IMR-90 (cell line): ENCODE data around the gene ADAMTSL1. TPM values are rescaled to one million over a fixed set of nuclear protein-coding genes. Genes with fewer than 3 reads are reported as not detected.

Experiments
- ATAC-seq: fragments of 200-7000 bp; cut with Tn5 transposase; 2 replicates; pipeline ENCODE4 v1.9.1; 2020; ENCODE audit warnings: low read depth, mild to moderate bottlenecking, moderate library complexity
- BruUV-seq: library from RNA; stranded (reverse); fragments of 400-500 nt; replicated peaks from 2 replicates; lab custom pipeline; 2021; lab: Mats Ljungman, UMichigan
- CTCF ChIA-PET: fragments of 300-600 bp; formaldehyde crosslinking; extraction: SDS; loops from one replicate; lab custom pipeline; 2021; ENCODE audit warnings: antibody characterized with exemption; lab: Yijun Ruan, JAX
- POLR2A ChIA-PET: fragments of 300-600 bp; sonication (Branson Sonifier 250); formaldehyde crosslinking; loops from one replicate; lab custom pipeline; 2022; ENCODE audit warnings: antibody characterized with exemption; ENCODE audit not compliant: unreplicated experiment; lab: Charles Lee
- DNase-seq: peaks from one replicate; pipeline ENCODE4 v3.0.0; 2013
- H2AFZ ChIP-seq: replicated peaks from 2 replicates; pipeline ENCODE3; 2013; ENCODE audit warnings: low read length, mild to moderate bottlenecking; ENCODE audit not compliant: poor library complexity
- H2AK5ac ChIP-seq: 2 replicates; pipeline ENCODE4 v1.6.1; 2013; ENCODE audit warnings: low read depth, low read length, inconsistent platforms
- H2AK9ac ChIP-seq: replicated peaks from 2 replicates; pipeline ENCODE3; 2013; ENCODE audit warnings: mild to moderate bottlenecking, low read depth, low read length, moderate library complexity; ENCODE audit not compliant: poor library complexity
- H2BK120ac ChIP-seq: 2 replicates; pipeline ENCODE4 v1.6.1; 2013; ENCODE audit warnings: low read depth, low read length, inconsistent platforms
- H2BK15ac ChIP-seq: 3 replicates; pipeline ENCODE4 v1.6.1; 2013; ENCODE audit warnings: low read depth, low read length, inconsistent platforms
- H2BK20ac ChIP-seq: 2 replicates; pipeline ENCODE4 v1.6.1; 2013; ENCODE audit warnings: low read depth, mild to moderate bottlenecking, inconsistent platforms, low read length, moderate library complexity
- H2BK5ac ChIP-seq: 2 replicates; pipeline ENCODE4 v1.6.1; 2013; ENCODE audit warnings: mild to moderate bottlenecking, low read depth, low read length, inconsistent platforms; ENCODE audit not compliant: poor library complexity, severe bottlenecking
- H3K14ac ChIP-seq: replicated peaks from 2 replicates; pipeline ENCODE4 v1.6.1; 2013; ENCODE audit warnings: low read depth, low read length, inconsistent platforms
- H3K18ac ChIP-seq: 2 replicates; pipeline ENCODE4 v1.6.1; 2013; ENCODE audit warnings: low read depth, low read length, control low read depth
- H3K23ac ChIP-seq: 2 replicates; pipeline ENCODE4 v1.6.1; 2013; ENCODE audit warnings: low read depth, low read length, inconsistent platforms
- H3K27ac ChIP-seq: 2 replicates; pipeline ENCODE4 v1.5.1; 2013; ENCODE audit warnings: mild to moderate bottlenecking, control low read depth, low read length; ENCODE audit not compliant: insufficient read depth
- H3K27me3 ChIP-seq: 2 replicates; pipeline ENCODE4 v1.6.1; 2013; ENCODE audit warnings: low read length; ENCODE audit not compliant: control insufficient read depth, insufficient read depth
- H3K36me3 ChIP-seq: 2 replicates; pipeline ENCODE4 v1.6.1; 2013; ENCODE audit warnings: low read length, mixed read lengths; ENCODE audit not compliant: control insufficient read depth, insufficient read depth
- H3K4ac ChIP-seq: 2 replicates; pipeline ENCODE4 v1.6.1; 2013; ENCODE audit warnings: low read depth, low read length, inconsistent platforms
- H3K4me1 ChIP-seq: 2 replicates; pipeline ENCODE4 v1.6.1; 2013; ENCODE audit warnings: low read length, mixed read lengths; ENCODE audit not compliant: control insufficient read depth, insufficient read depth
- H3K4me2 ChIP-seq: 2 replicates; pipeline ENCODE4 v1.6.1; 2013; ENCODE audit warnings: low read depth, mild to moderate bottlenecking, control low read depth, low read length, moderate library complexity
- H3K4me3 ChIP-seq: 2 replicates; pipeline ENCODE4 v1.5.1; 2013; ENCODE audit warnings: low read depth, mild to moderate bottlenecking, control low read depth, low read length, moderate library complexity; ENCODE audit not compliant: insufficient read depth
- H3K56ac ChIP-seq: 2 replicates; pipeline ENCODE4 v1.6.1; 2013; ENCODE audit warnings: low read length, inconsistent platforms; ENCODE audit not compliant: insufficient read depth; ENCODE audit errors: extremely low read depth
- H3K79me1 ChIP-seq, 2 experiments: 2 replicates each; pipeline ENCODE4 v1.6.1; 2013; ENCODE audit warnings: low read length in 2 of 2, inconsistent platforms in 1 of 2, low read depth in 1 of 2
- H3K9ac ChIP-seq: 2 replicates; pipeline ENCODE4 v1.6.1; 2013; ENCODE audit warnings: low read depth, low read length, control low read depth
- H3K9me1 ChIP-seq: 2 replicates; pipeline ENCODE4 v1.6.1; 2013; ENCODE audit warnings: low read length, inconsistent platforms; ENCODE audit not compliant: insufficient read depth
- H3K9me3 ChIP-seq: 2 replicates; pipeline ENCODE4 v1.6.1; 2013; ENCODE audit warnings: low read length; ENCODE audit not compliant: control insufficient read depth, insufficient read depth
- H4K20me1 ChIP-seq: 2 replicates; pipeline ENCODE4 v1.6.1; 2013; ENCODE audit warnings: low read length, inconsistent platforms; ENCODE audit not compliant: insufficient read depth
- H4K5ac ChIP-seq: 2 replicates; pipeline ENCODE4 v1.6.1; 2013; ENCODE audit warnings: mild to moderate bottlenecking, low read depth, low read length, control low read depth
- H4K8ac ChIP-seq, 2 experiments: 2 replicates each; pipeline ENCODE4 v1.6.1; 2013; ENCODE audit warnings: low read depth in 2 of 2, low read length in 2 of 2, control low read depth in 1 of 2, inconsistent platforms in 1 of 2
- H4K91ac ChIP-seq: 2 replicates; pipeline ENCODE4 v1.6.1; 2013; ENCODE audit warnings: low read depth, low read length, inconsistent platforms; ENCODE audit not compliant: insufficient read depth
- RAD21 ChIP-seq: IDR thresholded peaks from 2 replicates; pipeline ENCODE4 v1.6.1; 2012; ENCODE audit warnings: low read length, improper control_type of control experiment
- RFX5 ChIP-seq: IDR thresholded peaks from 2 replicates; pipeline ENCODE4 v1.8.0; 2012; ENCODE audit warnings: low read depth, mild to moderate bottlenecking, low read length, moderate library complexity
- WGBS, 2 experiments: methylation state at CpG; one replicate each; pipeline versions ENCODE4 v1.1.5 to v1.1.7; 2013; ENCODE audit warnings: missing lambda C conversion rate in 2 of 2; ENCODE audit not compliant: insufficient read length in 1 of 2; ENCODE audit errors: extremely low coverage in 2 of 2; 5-methylcytosine and 5-hydroxymethylcytosine counted together
- dilution Hi-C: fragments of 300-500 bp; cut with HindIII; formaldehyde crosslinking; loops from one replicate; pipeline ENCODE4 v1.14.3; 2018; ENCODE audit warnings: low sequenced_read_pairs; ENCODE audit not compliant: unreplicated experiment
- in situ Hi-C: fragments of 300-500 bp; cut with MboI; formaldehyde crosslinking; loops from 3 replicates; pipeline ENCODE4 v1.14.3; 2019; ENCODE audit warnings: low sequenced_read_pairs, inconsistent platforms, mixed read lengths
- intact Hi-C: fragments of 100-400 bp; cut with micrococcal nuclease; formaldehyde crosslinking; loops from 2 replicates; pipeline ENCODE4 v1.10.0; 2022
- polyA plus RNA-seq, 3 experiments: library from polyadenylated mRNA; depleted of rRNA; stranded (reverse); fragments of >200 nt; gene quantifications; 2 replicates each; pipeline ENCODE4 v1.2.3, GENCODE V29; 2012; ENCODE audit warnings: low replicate concordance in 1 of 3
- total RNA-seq: library from RNA; depleted of rRNA; stranded (reverse); fragments of >200 nt; gene quantifications from 2 replicates; pipeline ENCODE4 v1.2.3, GENCODE V29; 2012

ADAMTSL1 gene
- total and polyA plus RNA-seq, 2 of the 4 experiments (the other 2 are of a cell fraction) = 38.2 to 62.2 TPM

DNA sequence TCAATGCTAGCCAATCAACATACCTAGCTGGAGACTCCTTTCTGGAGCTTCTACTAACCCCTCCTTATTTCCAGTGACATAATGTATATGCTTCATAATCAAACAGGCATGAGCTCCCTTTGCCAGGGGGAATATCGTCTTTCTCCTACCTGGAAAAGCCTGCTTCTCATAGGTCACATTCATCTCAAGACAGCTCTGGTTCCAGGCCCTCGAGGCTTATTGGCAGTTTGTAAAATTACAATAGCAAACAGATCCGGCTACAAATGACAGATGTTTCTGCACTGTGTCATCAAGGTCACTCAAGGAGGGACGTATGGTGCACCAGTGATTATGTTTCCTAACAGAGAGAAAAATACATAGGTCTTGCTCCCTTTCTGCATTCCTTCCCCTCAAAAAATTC lies 419.1 kb downstream of the ADAMTSL1 start:
- no peak for ATAC-seq
- POLR2A ChIA-PET = no interaction called here
- H3K36me3 ChIP-seq = no peaks in the 10 kb centered on the region

More for the DNA sequence above, 419.1 kb downstream of the ADAMTSL1 start:
- CTCF ChIA-PET = no interaction called here
- no peaks in the 10 kb centered on the region for H3K4me1 ChIP-seq
- no peak overlapping the region for H3K27ac ChIP-seq
- no peak overlapping the region for H3K4me2 ChIP-seq
- H4K20me1 ChIP-seq = no peaks in the 10 kb centered on the region
- H3K4ac ChIP-seq = no peak overlapping the region
- no peak overlapping the region for H3K14ac ChIP-seq
- in situ Hi-C loops = no loop called here
- dilution Hi-C loops = no loop called here
- H4K8ac ChIP-seq = no peak overlapping the region
- no peak for TF ChIP-seq RAD21
- TF ChIP-seq RFX5 = no peak
- no peak overlapping the region for H3K4me3 ChIP-seq
- no peak overlapping the region for H2AK5ac ChIP-seq
- no peak overlapping the region for H2BK20ac ChIP-seq
- no peak overlapping the region for H2AFZ ChIP-seq
- no peak overlapping the region for H2AK9ac ChIP-seq
- no peak overlapping the region for H4K5ac ChIP-seq
- DNase-seq = no peak
- no peak overlapping the region for H2BK5ac ChIP-seq
- no peak overlapping the region for H2BK15ac ChIP-seq
- no peak overlapping the region for H4K91ac ChIP-seq
- intact Hi-C loops = no loop called here
- H3K23ac ChIP-seq = no peak overlapping the region
- no CpG with 5 or more reads among the region's 4 CpGs for WGBS, 2 experiments
- no peak overlapping the region for H3K56ac ChIP-seq
- no peaks in the 10 kb centered on the region for H3K79me1 ChIP-seq
- no TSS peak for BruUV-seq
- no peak overlapping the region for H2BK120ac ChIP-seq
- peaks cover 10% of the 10 kb centered on the region for H3K9me3 ChIP-seq
- H3K18ac ChIP-seq = no peak overlapping the region
- no peaks in the 10 kb centered on the region for H3K27me3 ChIP-seq
- H3K9me1 ChIP-seq = no peaks in the 10 kb centered on the region
- H3K9ac ChIP-seq = no peak overlapping the region
